PC-9 (cell line): Measurements from ENCODE around the gene TUBB4B. TPM values are rescaled to one million over a fixed set of nuclear protein-coding genes. Genes with fewer than 3 reads are reported as not detected.

ENCODE experiments used
- BruUV-seq: library from RNA; stranded (reverse); fragments of 400-500 nt; replicated peaks from 2 replicates; lab custom pipeline; 2021; lab: Mats Ljungman, UMichigan
- CTCF ChIA-PET: fragments of 300-600 bp; sonication (Branson Sonifier 250); formaldehyde crosslinking; loops from one replicate; lab custom pipeline; 2022; ENCODE audit warnings: antibody characterized with exemption; lab: Charles Lee
- POLR2A ChIA-PET: fragments of 300-600 bp; sonication (Branson Sonifier 250); formaldehyde crosslinking; loops from one replicate; lab custom pipeline; 2022; ENCODE audit warnings: antibody characterized with exemption; ENCODE audit not compliant: unreplicated experiment; lab: Charles Lee
- DNase-seq, 2 experiments: peaks; one replicate each; pipeline versions ENCODE4 v3.0.0 to v3.0.0-alpha.2; 2015 to 2022; ENCODE audit warnings: mixed read lengths in 1 of 2
- H2AFZ ChIP-seq: fragments of 200-600 bp; sonication (generic); 2 replicates; pipeline ENCODE4 v1.8.1; 2017; ENCODE audit warnings: antibody characterized with exemption
- H3F3A ChIP-seq: fragments of 200-600 bp; sonication (generic); 2 replicates; pipeline ENCODE4 v1.8.1; 2017; ENCODE audit warnings: antibody characterized with exemption, mild to moderate bottlenecking, low read depth; ENCODE audit not compliant: insufficient read depth
- H3K27ac ChIP-seq: fragments of 200-600 bp; sonication (generic); 2 replicates; pipeline ENCODE4 v1.6.1; 2016; ENCODE audit warnings: mixed run types
- H3K27me3 ChIP-seq: fragments of 200-600 bp; sonication (generic); 2 replicates; pipeline ENCODE4 v1.6.1; 2016; ENCODE audit warnings: low read depth, mixed run types; ENCODE audit not compliant: insufficient read depth
- H3K36me3 ChIP-seq: fragments of 200-600 bp; sonication (generic); 2 replicates; pipeline ENCODE4 v1.6.1; 2016; ENCODE audit warnings: low read depth, mixed run types
- H3K4me1 ChIP-seq: fragments of 200-600 bp; sonication (generic); replicated peaks from 2 replicates; pipeline ENCODE4 v1.6.1; 2016; ENCODE audit warnings: mixed run types; ENCODE audit not compliant: insufficient read depth
- H3K4me2 ChIP-seq: fragments of 200-600 bp; sonication (generic); 2 replicates; pipeline ENCODE4 v1.6.1; 2017; ENCODE audit warnings: mixed run types
- H3K4me3 ChIP-seq: fragments of 200-600 bp; sonication (generic); 2 replicates; pipeline ENCODE4 v1.6.1; 2016; ENCODE audit warnings: mixed run types
- H3K79me2 ChIP-seq: fragments of 200-600 bp; sonication (generic); 2 replicates; pipeline ENCODE4 v1.6.1; 2017; ENCODE audit warnings: low read depth, mixed run types
- H3K9me2 ChIP-seq: fragments of 200-600 bp; sonication (generic); 2 replicates; pipeline ENCODE4 v1.8.1; 2017; ENCODE audit warnings: mild to moderate bottlenecking; ENCODE audit not compliant: insufficient read depth
- H3K9me3 ChIP-seq: fragments of 200-600 bp; sonication (generic); 2 replicates; pipeline ENCODE4 v1.8.1; 2016; ENCODE audit warnings: low read depth; ENCODE audit not compliant: insufficient read depth
- H4K20me1 ChIP-seq: fragments of 200-600 bp; sonication (generic); 2 replicates; pipeline ENCODE4 v1.8.1; 2017; ENCODE audit not compliant: insufficient read depth
- EZH2 ChIP-seq: fragments of 200-600 bp; sonication (generic); IDR thresholded peaks from 2 replicates; pipeline ENCODE4 v1.8.0; 2017; ENCODE audit warnings: antibody characterized with exemption, low read depth
- intact Hi-C: fragments of 100-400 bp; cut with micrococcal nuclease; formaldehyde crosslinking; loops from one replicate; pipeline ENCODE4 v1.10.0; 2022; ENCODE audit not compliant: unreplicated experiment
- total RNA-seq: library from RNA; stranded (reverse); gene quantifications from 2 replicates; pipeline ENCODE4 v1.2.3, GENCODE V29; 2021
- TF ChIP-seq, protein P1 (sequence below): fragments of 200-600 bp; sonication (generic); conservative IDR thresholded peaks from 2 replicates; pipeline ENCODE4 v1.6.1; 2017; ENCODE audit warnings: mixed run types, antibody characterized with exemption, mild to moderate bottlenecking, moderate library complexity

Gene TUBB4B
- total RNA-seq, 1 experiment from 2014 or later = 494 TPM

DNA sequence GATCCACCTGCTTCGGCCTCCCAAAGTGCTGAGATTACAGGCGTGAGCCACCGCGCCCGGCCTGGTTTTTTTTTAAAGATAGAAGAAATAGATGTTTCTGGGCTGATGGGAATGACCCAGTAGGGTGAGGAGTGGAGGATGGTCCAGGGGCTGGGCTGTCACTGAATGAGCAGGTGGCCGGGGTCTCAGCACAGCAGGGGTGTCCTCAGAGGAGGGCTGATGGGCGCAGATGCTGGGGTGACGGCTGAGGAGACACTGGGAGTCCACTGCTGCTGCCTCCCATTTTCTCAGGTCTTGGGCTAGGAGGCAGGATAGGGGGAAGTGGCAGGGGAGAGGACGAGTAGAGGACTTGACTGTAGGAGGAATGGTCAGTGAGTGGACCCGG lies 34.1 kb downstream of the TUBB4B start:
- Histone ChIP-seq H3K9me2 (no peaks in the 10 kb centered on the region), H3K79me2 (peaks cover 24% of the 10 kb centered on the region; the same call in 1 of the 2 replicates), H4K20me1 (peaks cover 6% of the 10 kb centered on the region; the same call in 1 of the 2 replicates), H3K9me3 (no peaks in the 10 kb centered on the region), H2AFZ (no peak overlapping the region), H3K27ac (no peak overlapping the region), H3K27me3 (no peaks in the 10 kb centered on the region), H3K4me3 (no peak overlapping the region), H3F3A (peaks cover 24% of the 10 kb centered on the region), H3K36me3 (no peaks in the 10 kb centered on the region), H3K4me1 (peaks cover 16% of the 10 kb centered on the region), H3K4me2 (no peak overlapping the region)
- CTCF ChIA-PET = no interaction called here
- BruUV-seq = no TSS peak
- POLR2A ChIA-PET = interaction anchor here (0.6 kb wide), 1 partner anchor 21 kb away, joined by 3 read pairs; no protein-coding TSS in a partner anchor
- TF ChIP-seq, protein P1, sequence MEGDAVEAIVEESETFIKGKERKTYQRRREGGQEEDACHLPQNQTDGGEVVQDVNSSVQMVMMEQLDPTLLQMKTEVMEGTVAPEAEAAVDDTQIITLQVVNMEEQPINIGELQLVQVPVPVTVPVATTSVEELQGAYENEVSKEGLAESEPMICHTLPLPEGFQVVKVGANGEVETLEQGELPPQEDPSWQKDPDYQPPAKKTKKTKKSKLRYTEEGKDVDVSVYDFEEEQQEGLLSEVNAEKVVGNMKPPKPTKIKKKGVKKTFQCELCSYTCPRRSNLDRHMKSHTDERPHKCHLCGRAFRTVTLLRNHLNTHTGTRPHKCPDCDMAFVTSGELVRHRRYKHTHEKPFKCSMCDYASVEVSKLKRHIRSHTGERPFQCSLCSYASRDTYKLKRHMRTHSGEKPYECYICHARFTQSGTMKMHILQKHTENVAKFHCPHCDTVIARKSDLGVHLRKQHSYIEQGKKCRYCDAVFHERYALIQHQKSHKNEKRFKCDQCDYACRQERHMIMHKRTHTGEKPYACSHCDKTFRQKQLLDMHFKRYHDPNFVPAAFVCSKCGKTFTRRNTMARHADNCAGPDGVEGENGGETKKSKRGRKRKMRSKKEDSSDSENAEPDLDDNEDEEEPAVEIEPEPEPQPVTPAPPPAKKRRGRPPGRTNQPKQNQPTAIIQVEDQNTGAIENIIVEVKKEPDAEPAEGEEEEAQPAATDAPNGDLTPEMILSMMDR = no peak
- no peak for TF ChIP-seq EZH2
- DNase-seq = no peak
- intact Hi-C loops = no loop called here

DNA sequence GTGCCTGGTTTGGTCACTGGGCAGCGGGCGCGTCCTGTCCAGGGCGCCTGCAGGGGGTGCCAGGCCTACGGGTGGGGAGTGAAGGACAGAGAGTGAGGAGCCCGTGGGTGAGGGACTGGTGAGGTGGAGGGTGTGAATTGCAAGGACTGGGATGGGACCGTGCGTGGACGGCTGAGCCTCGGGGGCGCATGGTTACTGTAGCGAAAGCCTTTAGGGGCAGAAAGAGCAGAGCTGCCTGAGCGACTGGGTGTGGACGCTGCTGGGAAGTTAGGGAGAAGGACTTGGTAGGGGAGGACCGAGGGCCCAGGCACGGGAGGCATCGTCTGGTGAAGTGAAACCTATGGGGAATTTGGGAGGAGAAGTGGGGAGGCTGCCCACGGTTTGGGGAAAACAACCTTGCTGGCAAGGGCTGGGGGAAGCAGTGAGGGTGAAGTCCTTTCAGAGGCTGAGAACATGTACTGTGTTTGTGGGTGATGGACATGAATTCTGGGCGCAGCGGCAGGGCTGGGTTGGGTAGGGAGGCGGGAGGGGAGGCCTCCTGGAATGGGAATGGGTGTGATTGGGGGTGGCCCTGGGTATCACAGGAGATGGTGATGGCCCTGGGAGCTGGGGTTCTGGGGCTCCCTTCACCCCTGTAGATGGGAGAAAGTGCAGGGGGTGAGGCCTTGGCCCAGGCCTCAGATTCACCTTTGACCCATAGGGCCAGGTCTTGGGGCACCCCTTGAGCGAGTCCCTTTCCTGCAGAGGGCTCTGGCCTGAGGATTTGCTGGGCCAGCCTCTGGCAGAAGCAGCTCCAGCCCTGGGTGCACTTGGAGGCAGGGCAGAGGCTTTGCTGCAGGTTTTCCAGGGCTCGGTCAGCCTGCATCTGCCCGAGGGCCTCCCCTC lies 34.7 kb downstream of the TUBB4B start:
- Histone ChIP-seq H3K9me2 (no peaks in the 10 kb centered on the region), H3K9me3 (no peaks in the 10 kb centered on the region), H3K4me2 (no peak overlapping the region), H4K20me1 (peaks cover 6% of the 10 kb centered on the region; the same call in 1 of the 2 replicates), H3F3A (peaks cover 24% of the 10 kb centered on the region), H3K79me2 (peaks cover 26% of the 10 kb centered on the region; the same call in 1 of the 2 replicates), H2AFZ (no peak overlapping the region), H3K27ac (no peak overlapping the region), H3K36me3 (no peaks in the 10 kb centered on the region), H3K27me3 (no peaks in the 10 kb centered on the region), H3K4me1 (peaks cover 16% of the 10 kb centered on the region), H3K4me3 (no peak overlapping the region)
- ChIA-PET POLR2A (no interaction called here), CTCF (interaction anchor here (0.6 kb wide), 1 partner anchor 125 kb away, joined by 10 read pairs; no protein-coding TSS in a partner anchor)
- BruUV-seq = no TSS peak
- no peak for DNase-seq
- intact Hi-C loops = loop anchor here (2.0 kb wide), 2 partner anchors 35 to 49 kb away; partner anchors contain the start of genes RNF224 and TUBB4B
- no peak for TF ChIP-seq EZH2
- TF ChIP-seq, protein P1 = no peak

DNA sequence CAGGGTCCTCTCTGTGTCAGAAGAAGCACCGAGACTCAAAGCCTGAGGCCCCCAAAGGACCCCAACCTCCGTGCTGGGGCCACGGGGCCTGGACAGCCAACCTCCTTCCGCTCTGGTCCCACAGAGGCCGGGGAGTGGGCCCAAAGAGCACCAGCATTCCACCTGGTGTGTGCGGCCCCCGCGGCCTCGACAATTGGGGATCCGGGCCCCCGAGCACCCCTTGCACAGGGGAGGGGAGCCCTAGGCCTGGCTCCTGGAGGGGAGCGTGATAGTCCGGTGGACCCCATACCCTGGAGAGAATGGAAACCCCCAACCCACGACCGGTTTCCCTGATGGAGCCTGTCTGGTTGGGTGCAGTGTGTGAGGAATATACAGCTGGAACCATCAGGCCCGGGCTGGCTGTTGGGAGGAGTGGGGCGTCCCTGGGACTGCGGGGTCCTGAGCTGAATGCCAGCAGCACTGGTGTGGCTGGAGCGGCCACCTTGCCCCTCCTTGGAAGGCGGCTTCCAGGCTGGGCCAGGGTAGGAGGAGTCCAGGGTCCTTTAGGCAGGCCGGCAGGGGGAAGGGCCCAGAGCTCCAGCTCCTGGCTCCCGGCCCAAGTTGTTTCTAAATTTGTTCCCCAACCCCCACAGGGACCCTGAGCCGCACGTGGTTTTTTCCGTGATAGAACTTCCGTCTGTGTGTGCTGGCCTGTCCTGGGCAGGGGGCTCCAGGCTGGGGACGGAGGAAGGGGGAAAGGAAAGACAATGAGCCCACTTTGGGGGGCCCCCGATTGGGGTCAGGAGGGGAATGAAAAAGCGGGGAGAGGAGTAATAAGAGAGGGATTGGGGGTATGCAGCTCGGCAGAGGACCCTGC lies 35.6 kb downstream of the TUBB4B start:
- H3K36me3 ChIP-seq = no peaks in the 10 kb centered on the region
- CTCF ChIA-PET = interaction anchor here (0.5 to 1.1 kb wide), 5 partner anchors 25 to 126 kb away, joined by 3 to 10 read pairs (median 5); partner anchors contain the start of gene NRARP
- intact Hi-C loops = loop anchor here (2.0 kb wide), 2 partner anchors 36 to 50 kb away; partner anchors contain the start of genes RNF224 and TUBB4B
- DNase-seq = peak in 1 of 2 experiments; percentile 74
- H4K20me1 ChIP-seq = peaks cover 6% of the 10 kb centered on the region; the same call in 1 of the 2 replicates
- H3K9me3 ChIP-seq = no peaks in the 10 kb centered on the region
- POLR2A ChIA-PET = interaction anchor here (0.6 to 1.3 kb wide), 7 partner anchors 12 to 165 kb away, joined by 3 to 9 read pairs (median 4); partner anchors contain the start of gene TUBB4B
- TSS peak; percentile 91 for BruUV-seq
- peaks cover 24% of the 10 kb centered on the region for H3F3A ChIP-seq
- H3K4me1 ChIP-seq = peaks cover 16% of the 10 kb centered on the region
- H2AFZ ChIP-seq = no peak overlapping the region
- H3K27ac ChIP-seq = peak overlapping the region; percentile 60
- H3K4me2 ChIP-seq = peak overlapping the region; percentile 83
- no peak for TF ChIP-seq EZH2
- TF ChIP-seq, protein P1 = no peak
- H3K4me3 ChIP-seq = peak overlapping the region; percentile 89; the same call in 1 of the 2 replicates
- H3K9me2 ChIP-seq = no peaks in the 10 kb centered on the region
- peaks cover 26% of the 10 kb centered on the region; the same call in 1 of the 2 replicates for H3K79me2 ChIP-seq
- H3K27me3 ChIP-seq = no peaks in the 10 kb centered on the region
